IMR-90 (cell line): ENCODE data around the gene PGR. TPM values are rescaled to one million over a fixed set of nuclear protein-coding genes. Genes with fewer than 3 reads are reported as not detected.

Experiments used
- ATAC-seq: fragments of 200-7000 bp; cut with Tn5 transposase; 2 replicates; pipeline ENCODE4 v1.9.1; 2020; ENCODE audit warnings: low read depth, mild to moderate bottlenecking, moderate library complexity
- BruUV-seq: library from RNA; stranded (reverse); fragments of 400-500 nt; replicated peaks from 2 replicates; lab custom pipeline; 2021; lab: Mats Ljungman, UMichigan
- CTCF ChIA-PET: fragments of 300-600 bp; formaldehyde crosslinking; extraction: SDS; loops from one replicate; lab custom pipeline; 2021; ENCODE audit warnings: antibody characterized with exemption; lab: Yijun Ruan, JAX
- POLR2A ChIA-PET: fragments of 300-600 bp; sonication (Branson Sonifier 250); formaldehyde crosslinking; loops from one replicate; lab custom pipeline; 2022; ENCODE audit warnings: antibody characterized with exemption; ENCODE audit not compliant: unreplicated experiment; lab: Charles Lee
- DNase-seq: peaks from one replicate; pipeline ENCODE4 v3.0.0; 2013
- H2AFZ ChIP-seq: replicated peaks from 2 replicates; pipeline ENCODE3; 2013; ENCODE audit warnings: low read length, mild to moderate bottlenecking; ENCODE audit not compliant: poor library complexity
- H2AK5ac ChIP-seq: 2 replicates; pipeline ENCODE4 v1.6.1; 2013; ENCODE audit warnings: low read depth, low read length, inconsistent platforms
- H2AK9ac ChIP-seq: replicated peaks from 2 replicates; pipeline ENCODE3; 2013; ENCODE audit warnings: mild to moderate bottlenecking, low read depth, low read length, moderate library complexity; ENCODE audit not compliant: poor library complexity
- H2BK120ac ChIP-seq: 2 replicates; pipeline ENCODE4 v1.6.1; 2013; ENCODE audit warnings: low read depth, low read length, inconsistent platforms
- H2BK15ac ChIP-seq: 3 replicates; pipeline ENCODE4 v1.6.1; 2013; ENCODE audit warnings: low read depth, low read length, inconsistent platforms
- H2BK20ac ChIP-seq: 2 replicates; pipeline ENCODE4 v1.6.1; 2013; ENCODE audit warnings: low read depth, mild to moderate bottlenecking, inconsistent platforms, low read length, moderate library complexity
- H2BK5ac ChIP-seq: 2 replicates; pipeline ENCODE4 v1.6.1; 2013; ENCODE audit warnings: mild to moderate bottlenecking, low read depth, low read length, inconsistent platforms; ENCODE audit not compliant: poor library complexity, severe bottlenecking
- H3K14ac ChIP-seq: replicated peaks from 2 replicates; pipeline ENCODE4 v1.6.1; 2013; ENCODE audit warnings: low read depth, low read length, inconsistent platforms
- H3K18ac ChIP-seq: 2 replicates; pipeline ENCODE4 v1.6.1; 2013; ENCODE audit warnings: low read depth, low read length, control low read depth
- H3K23ac ChIP-seq: 2 replicates; pipeline ENCODE4 v1.6.1; 2013; ENCODE audit warnings: low read depth, low read length, inconsistent platforms
- H3K27ac ChIP-seq: 2 replicates; pipeline ENCODE4 v1.5.1; 2013; ENCODE audit warnings: mild to moderate bottlenecking, control low read depth, low read length; ENCODE audit not compliant: insufficient read depth
- H3K27me3 ChIP-seq: 2 replicates; pipeline ENCODE4 v1.6.1; 2013; ENCODE audit warnings: low read length; ENCODE audit not compliant: control insufficient read depth, insufficient read depth
- H3K36me3 ChIP-seq: 2 replicates; pipeline ENCODE4 v1.6.1; 2013; ENCODE audit warnings: low read length, mixed read lengths; ENCODE audit not compliant: control insufficient read depth, insufficient read depth
- H3K4ac ChIP-seq: 2 replicates; pipeline ENCODE4 v1.6.1; 2013; ENCODE audit warnings: low read depth, low read length, inconsistent platforms
- H3K4me1 ChIP-seq: 2 replicates; pipeline ENCODE4 v1.6.1; 2013; ENCODE audit warnings: low read length, mixed read lengths; ENCODE audit not compliant: control insufficient read depth, insufficient read depth
- H3K4me2 ChIP-seq: 2 replicates; pipeline ENCODE4 v1.6.1; 2013; ENCODE audit warnings: low read depth, mild to moderate bottlenecking, control low read depth, low read length, moderate library complexity
- H3K4me3 ChIP-seq: 2 replicates; pipeline ENCODE4 v1.5.1; 2013; ENCODE audit warnings: low read depth, mild to moderate bottlenecking, control low read depth, low read length, moderate library complexity; ENCODE audit not compliant: insufficient read depth
- H3K56ac ChIP-seq: 2 replicates; pipeline ENCODE4 v1.6.1; 2013; ENCODE audit warnings: low read length, inconsistent platforms; ENCODE audit not compliant: insufficient read depth; ENCODE audit errors: extremely low read depth
- H3K79me1 ChIP-seq, 2 experiments: 2 replicates each; pipeline ENCODE4 v1.6.1; 2013; ENCODE audit warnings: low read length in 2 of 2, inconsistent platforms in 1 of 2, low read depth in 1 of 2
- H3K9ac ChIP-seq: 2 replicates; pipeline ENCODE4 v1.6.1; 2013; ENCODE audit warnings: low read depth, low read length, control low read depth
- H3K9me1 ChIP-seq: 2 replicates; pipeline ENCODE4 v1.6.1; 2013; ENCODE audit warnings: low read length, inconsistent platforms; ENCODE audit not compliant: insufficient read depth
- H3K9me3 ChIP-seq: 2 replicates; pipeline ENCODE4 v1.6.1; 2013; ENCODE audit warnings: low read length; ENCODE audit not compliant: control insufficient read depth, insufficient read depth
- H4K20me1 ChIP-seq: 2 replicates; pipeline ENCODE4 v1.6.1; 2013; ENCODE audit warnings: low read length, inconsistent platforms; ENCODE audit not compliant: insufficient read depth
- H4K5ac ChIP-seq: 2 replicates; pipeline ENCODE4 v1.6.1; 2013; ENCODE audit warnings: mild to moderate bottlenecking, low read depth, low read length, control low read depth
- H4K8ac ChIP-seq, 2 experiments: 2 replicates each; pipeline ENCODE4 v1.6.1; 2013; ENCODE audit warnings: low read depth in 2 of 2, low read length in 2 of 2, control low read depth in 1 of 2, inconsistent platforms in 1 of 2
- H4K91ac ChIP-seq: 2 replicates; pipeline ENCODE4 v1.6.1; 2013; ENCODE audit warnings: low read depth, low read length, inconsistent platforms; ENCODE audit not compliant: insufficient read depth
- BHLHE40 ChIP-seq: fragments of 150-350 bp; IDR thresholded peaks from 2 replicates; pipeline ENCODE4 v1.6.1; 2016; ENCODE audit warnings: mild to moderate bottlenecking, low read depth, low read length
- CEBPB ChIP-seq: IDR thresholded peaks from 2 replicates; pipeline ENCODE4 v1.6.1; 2012; ENCODE audit warnings: low read depth, low read length, improper control_type of control experiment
- CHD1 ChIP-seq: IDR thresholded peaks from 2 replicates; pipeline ENCODE4 v1.6.1; 2012; ENCODE audit warnings: low read depth, low read length, improper control_type of control experiment
- FOS ChIP-seq: fragments of 150-350 bp; IDR thresholded peaks from 2 replicates; pipeline ENCODE4 v1.6.1; 2016; ENCODE audit warnings: low read depth, low read length
- MAFK ChIP-seq: IDR thresholded peaks from 2 replicates; pipeline ENCODE4 v1.6.1; 2012; ENCODE audit warnings: low read depth, low read length, improper control_type of control experiment
- MAZ ChIP-seq: IDR thresholded peaks from 2 replicates; pipeline ENCODE4 v1.6.1; 2012; ENCODE audit warnings: low read depth, mild to moderate bottlenecking, low read length, improper control_type of control experiment, moderate library complexity, borderline replicate concordance
- MXI1 ChIP-seq: IDR thresholded peaks from 2 replicates; pipeline ENCODE4 v1.6.1; 2012; ENCODE audit warnings: low read depth, mild to moderate bottlenecking, low read length, moderate library complexity, borderline replicate concordance
- NFE2L2 ChIP-seq: fragments of 150-350 bp; IDR thresholded peaks from 2 replicates; pipeline ENCODE4 v1.6.1; 2016; ENCODE audit warnings: low read depth, mild to moderate bottlenecking, low read length
- POLR2A ChIP-seq: IDR thresholded peaks from 2 replicates; pipeline ENCODE4 v1.6.1; 2012; ENCODE audit warnings: mild to moderate bottlenecking, low read depth, low read length
- RAD21 ChIP-seq: IDR thresholded peaks from 2 replicates; pipeline ENCODE4 v1.6.1; 2012; ENCODE audit warnings: low read length, improper control_type of control experiment
- RCOR1 ChIP-seq: IDR thresholded peaks from 2 replicates; pipeline ENCODE4 v1.6.1; 2012; ENCODE audit warnings: mild to moderate bottlenecking, low read length, improper control_type of control experiment; ENCODE audit not compliant: insufficient replicate concordance
- RFX5 ChIP-seq: IDR thresholded peaks from 2 replicates; pipeline ENCODE4 v1.8.0; 2012; ENCODE audit warnings: low read depth, mild to moderate bottlenecking, low read length, moderate library complexity
- SMC3 ChIP-seq: fragments of 150-350 bp; IDR thresholded peaks from 2 replicates; pipeline ENCODE4 v1.6.1; 2016; ENCODE audit warnings: low read depth, mild to moderate bottlenecking, antibody characterized with exemption, low read length, moderate library complexity
- WGBS, 2 experiments: methylation state at CpG; one replicate each; pipeline versions ENCODE4 v1.1.5 to v1.1.7; 2013; ENCODE audit warnings: missing lambda C conversion rate in 2 of 2; ENCODE audit not compliant: insufficient read length in 1 of 2; ENCODE audit errors: extremely low coverage in 2 of 2; 5-methylcytosine and 5-hydroxymethylcytosine counted together
- dilution Hi-C: fragments of 300-500 bp; cut with HindIII; formaldehyde crosslinking; loops from one replicate; pipeline ENCODE4 v1.14.3; 2018; ENCODE audit warnings: low sequenced_read_pairs; ENCODE audit not compliant: unreplicated experiment
- in situ Hi-C: fragments of 300-500 bp; cut with MboI; formaldehyde crosslinking; loops from 3 replicates; pipeline ENCODE4 v1.14.3; 2019; ENCODE audit warnings: low sequenced_read_pairs, inconsistent platforms, mixed read lengths
- intact Hi-C: fragments of 100-400 bp; cut with micrococcal nuclease; formaldehyde crosslinking; loops from 2 replicates; pipeline ENCODE4 v1.10.0; 2022
- polyA plus RNA-seq, 3 experiments: library from polyadenylated mRNA; depleted of rRNA; stranded (reverse); fragments of >200 nt; gene quantifications; 2 replicates each; pipeline ENCODE4 v1.2.3, GENCODE V29; 2012; ENCODE audit warnings: low replicate concordance in 1 of 3
- total RNA-seq: library from RNA; depleted of rRNA; stranded (reverse); fragments of >200 nt; gene quantifications from 2 replicates; pipeline ENCODE4 v1.2.3, GENCODE V29; 2012
- TF ChIP-seq, protein P1 (sequence below): fragments of 150-350 bp; IDR thresholded peaks from 2 replicates; pipeline ENCODE4 v1.6.1; 2017; ENCODE audit warnings: mild to moderate bottlenecking, antibody characterized with exemption, low read length, low read depth
- TF ChIP-seq, protein P2 (sequence below): conservative IDR thresholded peaks from 2 replicates; pipeline ENCODE4 v1.5.1; 2012; ENCODE audit warnings: mild to moderate bottlenecking, low read depth, low read length, improper control_type of control experiment
- TF ChIP-seq, protein P3 (sequence below): fragments of 150-350 bp; IDR thresholded peaks from 2 replicates; pipeline ENCODE4 v1.6.1; 2016; ENCODE audit warnings: low read depth, mild to moderate bottlenecking, low read length, moderate library complexity, borderline replicate concordance

PGR gene
- total and polyA plus RNA-seq, 2 of the 4 experiments (the other 2 are of a cell fraction), result under 0.01 TPM; not detected in 1

DNA sequence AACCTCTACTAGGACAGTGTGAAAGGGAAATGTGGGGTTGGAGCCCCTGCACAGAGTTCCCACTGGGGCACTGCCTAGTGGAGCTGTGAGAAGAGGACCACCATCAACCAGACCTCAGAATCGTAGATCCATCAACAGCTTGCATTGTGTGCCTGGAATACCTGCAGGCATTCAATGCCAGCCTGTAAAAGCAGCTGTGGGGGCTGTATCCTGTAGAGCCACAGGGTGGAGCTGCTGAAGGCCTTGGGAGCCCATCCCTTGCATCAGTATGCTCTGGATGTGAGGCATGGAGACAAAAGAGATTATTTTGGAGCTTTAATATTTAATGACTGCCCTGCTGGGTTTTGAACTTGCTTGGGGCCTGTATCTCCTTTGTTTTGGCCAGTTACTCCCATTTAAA is 46.3 kb downstream of the PGR start:
- dilution Hi-C loops (no loop called here), intact Hi-C loops (no loop called here), in situ Hi-C loops (no loop called here)
- ChIA-PET CTCF (no interaction called here), POLR2A (no interaction called here)
- no peaks in the 10 kb centered on the region; the same call in 1 of the 2 replicates for H3K9me3 ChIP-seq
- H3K23ac ChIP-seq, result no peak overlapping the region
- no peak overlapping the region for H4K5ac ChIP-seq
- H2AK9ac ChIP-seq, result no peak overlapping the region
- no peak overlapping the region for H2BK120ac ChIP-seq
- TF ChIP-seq RAD21 (no peak), MAFK (no peak), CHD1 (no peak), FOS (no peak), CEBPB (no peak), RFX5 (no peak), RCOR1 (no peak), POLR2A (no peak), BHLHE40 (no peak), MXI1 (no peak), SMC3 (no peak), NFE2L2 (no peak), MAZ (no peak)
- TF ChIP-seq, protein P1, sequence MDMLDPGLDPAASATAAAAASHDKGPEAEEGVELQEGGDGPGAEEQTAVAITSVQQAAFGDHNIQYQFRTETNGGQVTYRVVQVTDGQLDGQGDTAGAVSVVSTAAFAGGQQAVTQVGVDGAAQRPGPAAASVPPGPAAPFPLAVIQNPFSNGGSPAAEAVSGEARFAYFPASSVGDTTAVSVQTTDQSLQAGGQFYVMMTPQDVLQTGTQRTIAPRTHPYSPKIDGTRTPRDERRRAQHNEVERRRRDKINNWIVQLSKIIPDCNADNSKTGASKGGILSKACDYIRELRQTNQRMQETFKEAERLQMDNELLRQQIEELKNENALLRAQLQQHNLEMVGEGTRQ, result no peak
- TF ChIP-seq, protein P2, sequence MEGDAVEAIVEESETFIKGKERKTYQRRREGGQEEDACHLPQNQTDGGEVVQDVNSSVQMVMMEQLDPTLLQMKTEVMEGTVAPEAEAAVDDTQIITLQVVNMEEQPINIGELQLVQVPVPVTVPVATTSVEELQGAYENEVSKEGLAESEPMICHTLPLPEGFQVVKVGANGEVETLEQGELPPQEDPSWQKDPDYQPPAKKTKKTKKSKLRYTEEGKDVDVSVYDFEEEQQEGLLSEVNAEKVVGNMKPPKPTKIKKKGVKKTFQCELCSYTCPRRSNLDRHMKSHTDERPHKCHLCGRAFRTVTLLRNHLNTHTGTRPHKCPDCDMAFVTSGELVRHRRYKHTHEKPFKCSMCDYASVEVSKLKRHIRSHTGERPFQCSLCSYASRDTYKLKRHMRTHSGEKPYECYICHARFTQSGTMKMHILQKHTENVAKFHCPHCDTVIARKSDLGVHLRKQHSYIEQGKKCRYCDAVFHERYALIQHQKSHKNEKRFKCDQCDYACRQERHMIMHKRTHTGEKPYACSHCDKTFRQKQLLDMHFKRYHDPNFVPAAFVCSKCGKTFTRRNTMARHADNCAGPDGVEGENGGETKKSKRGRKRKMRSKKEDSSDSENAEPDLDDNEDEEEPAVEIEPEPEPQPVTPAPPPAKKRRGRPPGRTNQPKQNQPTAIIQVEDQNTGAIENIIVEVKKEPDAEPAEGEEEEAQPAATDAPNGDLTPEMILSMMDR, result no peak
- TF ChIP-seq, protein P3, sequence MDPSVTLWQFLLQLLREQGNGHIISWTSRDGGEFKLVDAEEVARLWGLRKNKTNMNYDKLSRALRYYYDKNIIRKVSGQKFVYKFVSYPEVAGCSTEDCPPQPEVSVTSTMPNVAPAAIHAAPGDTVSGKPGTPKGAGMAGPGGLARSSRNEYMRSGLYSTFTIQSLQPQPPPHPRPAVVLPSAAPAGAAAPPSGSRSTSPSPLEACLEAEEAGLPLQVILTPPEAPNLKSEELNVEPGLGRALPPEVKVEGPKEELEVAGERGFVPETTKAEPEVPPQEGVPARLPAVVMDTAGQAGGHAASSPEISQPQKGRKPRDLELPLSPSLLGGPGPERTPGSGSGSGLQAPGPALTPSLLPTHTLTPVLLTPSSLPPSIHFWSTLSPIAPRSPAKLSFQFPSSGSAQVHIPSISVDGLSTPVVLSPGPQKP, result no peak
- H2BK20ac ChIP-seq, result no peak overlapping the region
- BruUV-seq, result no TSS peak
- H4K8ac ChIP-seq, result no peak overlapping the region
- no peak overlapping the region for H3K4me3 ChIP-seq
- H3K4me1 ChIP-seq, result no peaks in the 10 kb centered on the region
- no peak overlapping the region for H3K14ac ChIP-seq
- H3K79me1 ChIP-seq, result no peaks in the 10 kb centered on the region
- WGBS, 2 experiments, result no CpG with 5 or more reads among the region's 1 CpG
- H4K20me1 ChIP-seq, result no peaks in the 10 kb centered on the region
- H2BK15ac ChIP-seq, result no peak overlapping the region
- no peak overlapping the region for H4K91ac ChIP-seq
- H3K9ac ChIP-seq, result no peak overlapping the region
- H2AFZ ChIP-seq, result no peak overlapping the region
- no peak overlapping the region for H3K4ac ChIP-seq
- DNase-seq, result no peak
- no peak overlapping the region for H2BK5ac ChIP-seq
- no peak for ATAC-seq
- H3K18ac ChIP-seq, result no peak overlapping the region
- no peak overlapping the region for H2AK5ac ChIP-seq
- no peak overlapping the region for H3K4me2 ChIP-seq
- H3K9me1 ChIP-seq, result no peaks in the 10 kb centered on the region
- no peak overlapping the region for H3K27ac ChIP-seq
- no peaks in the 10 kb centered on the region for H3K27me3 ChIP-seq
- no peak overlapping the region for H3K56ac ChIP-seq
- H3K36me3 ChIP-seq, result no peaks in the 10 kb centered on the region
